ENCODE measurements around the gene IL9R.
"Not testable (repeated sequence)": the region's sequence is repeated elsewhere in the genome, so short reads cannot be mapped to it uniquely, and the experiment has no call there.

IL9R gene

GRCh38 chrX:155995321-155995875 lies 2.1 kb upstream of the IL9R start:
- no peak overlapping the region for H3K4me3 ChIP-seq (replicated peaks in 1 of 2; ENCODE audit: low read depth in 2 of 2, low read length in 2 of 2)
- no peak for TF ChIP-seq CTCF (IDR thresholded peaks at IDR 0.05; ENCODE audit: low read depth, low read length)
- DNase-seq (ENCODE audit: low read depth in 2 of 2) = no peak

- TF ChIP-seq CTCF (IDR thresholded peaks at IDR 0.05; ENCODE audit: low read depth, low read length) = no peak
- H3K4me3 ChIP-seq (replicated peaks in 1 of 2; ENCODE audit: low read depth in 2 of 2, low read length in 2 of 2) = no peak overlapping the region
Observed at GRCh38 chrX:155998116-155998515, 620 bp downstream of the IL9R start.

GRCh38 chrX:155998761-155999510 lies 1.4 kb downstream of the IL9R start:
- no peak for DNase-seq (ENCODE audit: low read depth in 2 of 2)
- H3K4me3 ChIP-seq (replicated peaks in 1 of 2; ENCODE audit: low read depth in 2 of 2, low read length in 2 of 2) = no peak overlapping the region
- TF ChIP-seq CTCF (IDR thresholded peaks at IDR 0.05; ENCODE audit: low read depth, low read length) = no peak

More at GRCh38 chrX:155998116-155998515, 620 bp downstream of the IL9R start:
- no peak for DNase-seq (ENCODE audit: low read depth in 2 of 2)

- not testable (repeated sequence) for H3K4me3 ChIP-seq (replicated peaks in 1 of 2; ENCODE audit: low read depth in 2 of 2, low read length in 2 of 2); DNase-seq (ENCODE audit: low read depth in 2 of 2)
Observed at GRCh38 chrX:155999751-156000150, 2.3 kb downstream of the IL9R start.

GRCh38 chrX:156000361-156000926 lies 2.9 kb downstream of the IL9R start:
- DNase-seq (ENCODE audit: low read depth in 2 of 2) = no peak
- no peak overlapping the region for H3K4me3 ChIP-seq (replicated peaks in 1 of 2; ENCODE audit: low read depth in 2 of 2, low read length in 2 of 2)
- no peak for TF ChIP-seq CTCF (IDR thresholded peaks at IDR 0.05; ENCODE audit: low read depth, low read length)

GRCh38 chrX:156001001-156001666 lies 3.6 kb downstream of the IL9R start:
- DNase-seq (ENCODE audit: low read depth in 2 of 2) = no peak
- TF ChIP-seq CTCF (IDR thresholded peaks at IDR 0.05; ENCODE audit: low read depth, low read length) = no peak
- no peak overlapping the region for H3K4me3 ChIP-seq (replicated peaks in 1 of 2; ENCODE audit: low read depth in 2 of 2, low read length in 2 of 2)

- no peak overlapping the region for H3K4me3 ChIP-seq (replicated peaks in 1 of 2; ENCODE audit: low read depth in 2 of 2, low read length in 2 of 2)
- DNase-seq (ENCODE audit: low read depth in 2 of 2) = no peak
- no peak for TF ChIP-seq CTCF (IDR thresholded peaks at IDR 0.05; ENCODE audit: low read depth, low read length)
Observed at GRCh38 chrX:156001667-156002021, 4.1 kb downstream of the IL9R start.
